BLaER1 treated with 17β-estradiol and CSF1 and Interleukin-3, amounts not matched to agents 10 nM and 100 nM (cell line): ENCODE measurements around the gene C16orf95.

Experiments
- H3K27ac ChIP-seq, 11 experiments: shearing (Covaris generic); formaldehyde crosslinking; 2 replicates each; pipeline ENCODE4 v1.8.1; 2022
- H3K27me3 ChIP-seq, 11 experiments: shearing (Covaris generic); formaldehyde crosslinking; 2 replicates each; pipeline ENCODE4 v1.8.1; 2022
- H3K36me3 ChIP-seq, 11 experiments: shearing (Covaris generic); formaldehyde crosslinking; 2 replicates each; pipeline ENCODE4 v1.8.1; 2022
- H3K4me1 ChIP-seq, 10 experiments: shearing (Covaris generic); formaldehyde crosslinking; 2 replicates each; pipeline ENCODE4 v1.8.1; 2022
- H3K4me2 ChIP-seq, 11 experiments: shearing (Covaris generic); formaldehyde crosslinking; 2 replicates each; pipeline ENCODE4 v1.8.1; 2022
- H3K4me3 ChIP-seq, 10 experiments: shearing (Covaris generic); formaldehyde crosslinking; 2 replicates each; pipeline ENCODE4 v1.8.1; 2022
- H3K9ac ChIP-seq, 11 experiments: shearing (Covaris generic); formaldehyde crosslinking; 2 replicates each; pipeline ENCODE4 v1.8.1; 2022
- H3K9me3 ChIP-seq, 11 experiments: shearing (Covaris generic); formaldehyde crosslinking; replicated peaks in 1 of 11; 2 replicates each; pipeline ENCODE4 v1.8.1; 2022
- H4K20me1 ChIP-seq, 11 experiments: shearing (Covaris generic); formaldehyde crosslinking; 2 replicates each; pipeline ENCODE4 v1.8.1; 2022
- Cebpa-rat ChIP-seq, 11 experiments: shearing (Covaris generic); IDR thresholded peaks; 2 replicates each; pipeline ENCODE4 v1.8.1; 2022

Gene C16orf95

GRCh38 chr16:87360862-87361610 lies 43.8 kb upstream of the C16orf95 start:
- Histone ChIP-seq H3K36me3 (peaks cover 56 to 87% (median 70%) of the 10 kb centered on the region in 11 experiments), H3K27ac (no peak overlapping the region), H3K9ac (no peak overlapping the region), H3K4me2 (no peak overlapping the region), H3K27me3 (peaks cover 0 to 93% (median 0%) of the 10 kb centered on the region in 11 experiments; a peak in 6 of 22 replicates), H4K20me1 (peaks cover 75 to 100% (median 98%) of the 10 kb centered on the region in 11 experiments), H3K9me3 (no peaks in the 10 kb centered on the region), H3K4me3 (no peak overlapping the region), H3K4me1 (peaks cover 9 to 32% (median 25%) of the 10 kb centered on the region in 10 experiments)
- TF ChIP-seq Cebpa-rat (IDR thresholded peaks at IDR 0.05), result no peak

- Histone ChIP-seq H3K9me3 (no peaks in the 10 kb centered on the region), H3K4me2 (no peak overlapping the region), H3K9ac (no peak overlapping the region), H3K4me1 (peaks cover 3 to 17% (median 9%) of the 10 kb centered on the region in 10 experiments), H3K27ac (no peak overlapping the region), H3K36me3 (peaks cover 56 to 96% (median 77%) of the 10 kb centered on the region in 11 experiments), H4K20me1 (peaks cover 67 to 100% (median 98%) of the 10 kb centered on the region in 11 experiments), H3K4me3 (no peak overlapping the region), H3K27me3 (peaks cover 0 to 75% (median 0%) of the 10 kb centered on the region in 11 experiments; a peak in 6 of 22 replicates)
- no peak for TF ChIP-seq Cebpa-rat (IDR thresholded peaks at IDR 0.05)
Observed at GRCh38 chr16:87359121-87359520, 41.9 kb upstream of the C16orf95 start.

- no peak for TF ChIP-seq Cebpa-rat (IDR thresholded peaks at IDR 0.05)
- H3K4me2 ChIP-seq, result no peak overlapping the region
Observed at GRCh38 chr16:87358696-87359095, 41.5 kb upstream of the C16orf95 start.

GRCh38 chr16:87358250-87358649 lies 41.1 kb upstream of the C16orf95 start:
- Histone ChIP-seq H3K27ac (no peak overlapping the region), H3K36me3 (peaks cover 63 to 99% (median 86%) of the 10 kb centered on the region in 11 experiments), H4K20me1 (peaks cover 67 to 100% (median 98%) of the 10 kb centered on the region in 11 experiments), H3K9me3 (no peaks in the 10 kb centered on the region), H3K4me3 (no peak overlapping the region), H3K4me2 (no peak overlapping the region), H3K27me3 (peaks cover 0 to 66% (median 0%) of the 10 kb centered on the region in 11 experiments; a peak in 5 of 22 replicates), H3K4me1 (peaks cover 0 to 8% (median under 1%) of the 10 kb centered on the region in 10 experiments; a peak in 11 of 20 replicates), H3K9ac (no peak overlapping the region)
- no peak for TF ChIP-seq Cebpa-rat (IDR thresholded peaks at IDR 0.05)

More at GRCh38 chr16:87358696-87359095, 41.5 kb upstream of the C16orf95 start:
- no peak overlapping the region for H3K4me3 ChIP-seq
- no peak overlapping the region for H3K9ac ChIP-seq
- peaks cover 0 to 71% (median 0%) of the 10 kb centered on the region in 11 experiments; a peak in 5 of 22 replicates for H3K27me3 ChIP-seq
- H3K9me3 ChIP-seq, result no peaks in the 10 kb centered on the region
- peaks cover 67 to 100% (median 98%) of the 10 kb centered on the region in 11 experiments for H4K20me1 ChIP-seq
- peaks cover 0 to 13% (median 5%) of the 10 kb centered on the region in 10 experiments; a peak in 15 of 20 replicates for H3K4me1 ChIP-seq
- H3K36me3 ChIP-seq, result peaks cover 58 to 99% (median 81%) of the 10 kb centered on the region in 11 experiments
- H3K27ac ChIP-seq, result no peak overlapping the region

- peaks cover 0 to 49% (median 0%) of the 10 kb centered on the region in 11 experiments; a peak in 5 of 22 replicates for H3K27me3 ChIP-seq
- H4K20me1 ChIP-seq, result peaks cover 67 to 100% (median 97%) of the 10 kb centered on the region in 11 experiments
- no peak overlapping the region for H3K9ac ChIP-seq
- no peaks in the 10 kb centered on the region for H3K4me1 ChIP-seq
- peaks cover 57 to 100% (median 82%) of the 10 kb centered on the region in 11 experiments for H3K36me3 ChIP-seq
- no peak overlapping the region for H3K27ac ChIP-seq
- no peak overlapping the region for H3K4me3 ChIP-seq
- H3K4me2 ChIP-seq, result no peak overlapping the region
- H3K9me3 ChIP-seq, result no peaks in the 10 kb centered on the region
- TF ChIP-seq Cebpa-rat (IDR thresholded peaks at IDR 0.05), result no peak
Observed at GRCh38 chr16:87356491-87356853, 39.3 kb upstream of the C16orf95 start.

- H3K9ac ChIP-seq, result no peak overlapping the region
- no peak overlapping the region for H3K4me3 ChIP-seq
- H3K36me3 ChIP-seq, result peaks cover 41 to 100% (median 70%) of the 10 kb centered on the region in 11 experiments
- peaks cover 0 to 27% (median 0%) of the 10 kb centered on the region in 11 experiments; a peak in 3 of 22 replicates for H3K27me3 ChIP-seq
- peaks cover 0 to 9% (median 0%) of the 10 kb centered on the region in 10 experiments; a peak in 2 of 20 replicates for H3K4me1 ChIP-seq
- H3K27ac ChIP-seq, result no peak overlapping the region
- no peak overlapping the region for H3K4me2 ChIP-seq
- no peaks in the 10 kb centered on the region for H3K9me3 ChIP-seq
- H4K20me1 ChIP-seq, result peaks cover 69 to 100% (median 95%) of the 10 kb centered on the region in 11 experiments; a peak in 21 of 22 replicates
- no peak for TF ChIP-seq Cebpa-rat (IDR thresholded peaks at IDR 0.05)
Observed at GRCh38 chr16:87353613-87354012, 36.4 kb upstream of the C16orf95 start.

GRCh38 chr16:87352818-87353217 lies 35.6 kb upstream of the C16orf95 start:
- H3K9ac ChIP-seq, result no peak overlapping the region
- peaks cover 0 to 9% (median 0%) of the 10 kb centered on the region in 10 experiments; a peak in 2 of 20 replicates for H3K4me1 ChIP-seq
- peaks cover 72 to 100% (median 95%) of the 10 kb centered on the region in 11 experiments; a peak in 21 of 22 replicates for H4K20me1 ChIP-seq
- no peak overlapping the region for H3K4me3 ChIP-seq
- H3K27ac ChIP-seq, result no peak overlapping the region
- H3K9me3 ChIP-seq, result no peaks in the 10 kb centered on the region
- peaks cover 0 to 19% (median 0%) of the 10 kb centered on the region in 11 experiments; a peak in 1 of 22 replicates for H3K27me3 ChIP-seq
- H3K4me2 ChIP-seq, result no peak overlapping the region
- TF ChIP-seq Cebpa-rat (IDR thresholded peaks at IDR 0.05), result no peak
- peaks cover 39 to 100% (median 68%) of the 10 kb centered on the region in 11 experiments for H3K36me3 ChIP-seq

- Histone ChIP-seq H3K36me3 (peaks cover 40 to 100% (median 68%) of the 10 kb centered on the region in 11 experiments), H3K4me2 (no peak overlapping the region), H3K9ac (no peak overlapping the region), H3K4me3 (no peak overlapping the region), H3K4me1 (peaks cover 0 to 9% (median 0%) of the 10 kb centered on the region in 10 experiments; a peak in 2 of 20 replicates), H4K20me1 (peaks cover 84 to 100% (median 97%) of the 10 kb centered on the region in 11 experiments; a peak in 21 of 22 replicates), H3K27ac (no peak overlapping the region), H3K9me3 (no peaks in the 10 kb centered on the region), H3K27me3 (peaks cover 0 to 9% (median 0%) of the 10 kb centered on the region in 11 experiments; a peak in 1 of 22 replicates)
- no peak for TF ChIP-seq Cebpa-rat (IDR thresholded peaks at IDR 0.05)
Observed at GRCh38 chr16:87351320-87351698, 34.1 kb upstream of the C16orf95 start.
